Osteocyte (in vitro differentiated cells): ENCODE data around the gene RHBDL3. TPM values are rescaled to one million over a fixed set of nuclear protein-coding genes. Genes with fewer than 3 reads are reported as not detected.

Source experiments
- DNase-seq: peaks from one replicate; pipeline ENCODE4 v3.0.0; 2021; ENCODE audit warnings: mixed read lengths; ENCODE audit not compliant: unreplicated experiment; ENCODE audit errors: extremely low spot score
- H3K27ac Mint-ChIP-seq: one replicate; pipeline ENCODE4 v1.8.0; 2021; ENCODE audit warnings: mild to moderate bottlenecking, mixed read lengths; ENCODE audit not compliant: unreplicated experiment
- H3K27me3 Mint-ChIP-seq: one replicate; pipeline ENCODE4 v1.8.0; 2021; ENCODE audit warnings: mixed read lengths; ENCODE audit not compliant: unreplicated experiment
- H3K36me3 Mint-ChIP-seq: one replicate; pipeline ENCODE4 v1.8.0; 2021; ENCODE audit warnings: mixed read lengths; ENCODE audit not compliant: unreplicated experiment
- H3K4me1 Mint-ChIP-seq: one replicate; pipeline ENCODE4 v1.8.0; 2021; ENCODE audit warnings: mixed read lengths; ENCODE audit not compliant: unreplicated experiment
- H3K4me3 Mint-ChIP-seq: one replicate; pipeline ENCODE4 v1.8.0; 2021; ENCODE audit warnings: mild to moderate bottlenecking, moderate library complexity, mixed read lengths; ENCODE audit not compliant: unreplicated experiment
- H3K9me3 Mint-ChIP-seq: one replicate; pipeline ENCODE4 v1.8.0; 2021; ENCODE audit warnings: mixed read lengths; ENCODE audit not compliant: unreplicated experiment
- total RNA-seq: library from RNA; stranded (reverse); gene quantifications from 2 replicates; pipeline ENCODE4 v1.2.1, GENCODE V29; 2021
- TF ChIP-seq, protein P1 (sequence below): fragments of 200-600 bp; sonication (generic); IDR thresholded peaks from 2 replicates; pipeline ENCODE4 v1.5.0; 2021; ENCODE audit warnings: antibody characterized with exemption, mild to moderate bottlenecking, moderate library complexity

RHBDL3 gene
- total RNA-seq, 1 donor from 2014 or later: 0.11 TPM

DNA sequence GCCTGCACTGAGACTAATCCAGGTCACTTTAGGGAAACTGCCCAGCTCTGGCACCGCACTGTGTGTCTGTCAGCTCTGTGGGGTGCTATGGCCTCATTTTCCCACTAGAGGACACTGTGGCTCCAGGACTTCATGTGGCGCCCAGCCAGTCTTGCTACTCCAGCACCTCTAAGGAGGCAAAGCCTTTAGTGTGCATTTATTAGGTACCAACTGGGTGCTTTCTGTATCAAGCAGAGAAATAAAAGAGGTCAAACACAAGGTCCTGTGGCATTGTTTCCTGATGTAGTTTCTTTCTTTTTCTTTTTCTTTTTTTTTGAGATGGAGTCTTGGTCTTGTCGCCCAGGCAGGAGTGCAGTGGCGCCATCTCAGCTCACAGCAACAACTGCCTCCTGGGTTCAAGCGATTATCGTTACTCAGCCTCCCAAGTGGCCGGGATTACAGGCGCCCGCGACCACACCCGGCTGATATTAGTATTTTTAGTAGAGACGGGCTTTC lies 12.5 kb upstream of the RHBDL3 start:
- TF ChIP-seq, protein P1, sequence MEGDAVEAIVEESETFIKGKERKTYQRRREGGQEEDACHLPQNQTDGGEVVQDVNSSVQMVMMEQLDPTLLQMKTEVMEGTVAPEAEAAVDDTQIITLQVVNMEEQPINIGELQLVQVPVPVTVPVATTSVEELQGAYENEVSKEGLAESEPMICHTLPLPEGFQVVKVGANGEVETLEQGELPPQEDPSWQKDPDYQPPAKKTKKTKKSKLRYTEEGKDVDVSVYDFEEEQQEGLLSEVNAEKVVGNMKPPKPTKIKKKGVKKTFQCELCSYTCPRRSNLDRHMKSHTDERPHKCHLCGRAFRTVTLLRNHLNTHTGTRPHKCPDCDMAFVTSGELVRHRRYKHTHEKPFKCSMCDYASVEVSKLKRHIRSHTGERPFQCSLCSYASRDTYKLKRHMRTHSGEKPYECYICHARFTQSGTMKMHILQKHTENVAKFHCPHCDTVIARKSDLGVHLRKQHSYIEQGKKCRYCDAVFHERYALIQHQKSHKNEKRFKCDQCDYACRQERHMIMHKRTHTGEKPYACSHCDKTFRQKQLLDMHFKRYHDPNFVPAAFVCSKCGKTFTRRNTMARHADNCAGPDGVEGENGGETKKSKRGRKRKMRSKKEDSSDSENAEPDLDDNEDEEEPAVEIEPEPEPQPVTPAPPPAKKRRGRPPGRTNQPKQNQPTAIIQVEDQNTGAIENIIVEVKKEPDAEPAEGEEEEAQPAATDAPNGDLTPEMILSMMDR: peak; percentile 93
- H3K27me3 Mint-ChIP-seq: peaks cover 7% of the 10 kb centered on the region
- H3K4me3 Mint-ChIP-seq: no peak overlapping the region
- H3K27ac Mint-ChIP-seq: no peak overlapping the region
- H3K9me3 Mint-ChIP-seq: no peaks in the 10 kb centered on the region
- no peaks in the 10 kb centered on the region for H3K4me1 Mint-ChIP-seq
- peak; percentile 89 for DNase-seq
- no peaks in the 10 kb centered on the region for H3K36me3 Mint-ChIP-seq

GRCh38 chr17:32256012-32256700 lies 9.5 kb upstream of the RHBDL3 start:
- H3K27me3 Mint-ChIP-seq: peaks cover 20% of the 10 kb centered on the region
- TF ChIP-seq, protein P1: no peak
- H3K36me3 Mint-ChIP-seq: no peaks in the 10 kb centered on the region
- H3K9me3 Mint-ChIP-seq: no peaks in the 10 kb centered on the region
- H3K4me1 Mint-ChIP-seq: peaks cover 5% of the 10 kb centered on the region
- H3K27ac Mint-ChIP-seq: no peak overlapping the region
- no peak for DNase-seq
- H3K4me3 Mint-ChIP-seq: no peak overlapping the region

GRCh38 chr17:32256701-32257019 lies 9.0 kb upstream of the RHBDL3 start:
- H3K27ac Mint-ChIP-seq: no peak overlapping the region

DNA sequence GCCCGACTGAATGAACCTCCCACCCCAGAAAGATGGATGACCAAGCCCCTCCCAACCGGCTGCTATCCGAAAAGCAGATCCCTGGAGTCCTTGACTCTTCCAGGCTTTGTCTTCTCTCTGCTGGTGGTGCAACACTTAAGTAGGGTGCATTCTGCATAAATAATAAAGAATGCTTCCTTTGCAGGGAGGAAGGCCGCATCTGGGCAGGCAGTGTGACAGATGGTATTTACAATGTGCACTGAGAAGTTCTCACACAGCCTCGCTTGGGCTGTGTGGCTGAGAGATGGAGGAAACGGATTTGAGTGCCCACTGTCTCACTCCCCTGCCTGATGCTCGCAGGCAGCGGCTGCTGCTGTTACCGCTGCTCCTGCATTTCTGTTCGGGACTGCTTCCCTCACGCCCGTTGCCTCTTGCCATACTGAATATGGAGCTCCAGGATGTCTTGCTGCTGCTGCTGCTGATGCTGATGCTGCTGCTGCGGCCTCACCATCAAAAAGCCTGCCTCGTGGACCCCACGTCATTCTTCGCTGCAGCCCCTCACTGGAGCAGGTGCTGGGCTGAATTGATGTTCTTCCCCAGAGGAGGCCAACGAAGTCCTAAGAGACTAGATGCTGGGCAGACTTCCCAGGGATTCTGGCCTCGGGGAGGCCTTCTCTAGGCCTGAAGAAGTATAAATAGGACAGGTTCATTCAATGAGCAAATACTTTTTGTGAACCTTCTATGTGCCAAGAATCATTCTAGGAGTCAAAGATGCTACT lies 7.1 kb upstream of the RHBDL3 start:
- TF ChIP-seq, protein P1: no peak
- no peaks in the 10 kb centered on the region for H3K9me3 Mint-ChIP-seq
- DNase-seq: no peak
- no peak overlapping the region for H3K27ac Mint-ChIP-seq
- no peak overlapping the region for H3K4me3 Mint-ChIP-seq
- no peaks in the 10 kb centered on the region for H3K36me3 Mint-ChIP-seq
- peaks cover 36% of the 10 kb centered on the region for H3K27me3 Mint-ChIP-seq
- H3K4me1 Mint-ChIP-seq: peaks cover 10% of the 10 kb centered on the region

More at GRCh38 chr17:32256701-32257019, 9.0 kb upstream of the RHBDL3 start:
- no peaks in the 10 kb centered on the region for H3K36me3 Mint-ChIP-seq
- no peak for DNase-seq
- no peaks in the 10 kb centered on the region for H3K9me3 Mint-ChIP-seq
- peaks cover 10% of the 10 kb centered on the region for H3K4me1 Mint-ChIP-seq
- TF ChIP-seq, protein P1: no peak
- no peak overlapping the region for H3K4me3 Mint-ChIP-seq
- peaks cover 24% of the 10 kb centered on the region for H3K27me3 Mint-ChIP-seq

DNA sequence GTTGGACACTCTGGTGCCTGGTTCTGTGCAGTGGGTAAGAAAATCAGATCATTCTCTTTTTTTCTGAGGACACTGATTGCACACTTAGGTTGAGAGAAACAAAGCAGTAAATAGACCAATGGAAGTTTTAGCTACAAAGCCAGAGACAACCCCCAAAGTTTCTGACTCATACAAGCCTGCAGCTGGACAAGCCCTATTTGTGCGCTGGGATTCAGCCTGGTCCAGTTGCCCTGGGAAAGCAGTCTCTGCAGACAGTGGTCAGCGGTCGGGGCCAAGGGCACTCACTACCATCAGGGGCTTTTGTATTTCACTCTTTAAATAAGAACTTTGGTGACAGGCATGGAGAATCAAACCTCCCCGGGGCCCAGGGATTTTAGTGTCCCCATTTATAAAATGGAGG lies 6.0 kb upstream of the RHBDL3 start:
- no peaks in the 10 kb centered on the region for H3K9me3 Mint-ChIP-seq
- TF ChIP-seq, protein P1: no peak
- peaks cover 47% of the 10 kb centered on the region for H3K27me3 Mint-ChIP-seq
- no peak overlapping the region for H3K27ac Mint-ChIP-seq
- H3K36me3 Mint-ChIP-seq: no peaks in the 10 kb centered on the region
- H3K4me3 Mint-ChIP-seq: no peak overlapping the region
- H3K4me1 Mint-ChIP-seq: peaks cover 13% of the 10 kb centered on the region
- no peak for DNase-seq
